Measurements from ENCODE around the gene AURKB.
A peak's percentile ranks its signal among the peaks of the same experiment; 100 is the strongest.
"Not testable (repeated sequence)": the region's sequence is repeated elsewhere in the genome, so short reads cannot be mapped to it uniquely, and the experiment has no call there.

Gene AURKB

DNA sequence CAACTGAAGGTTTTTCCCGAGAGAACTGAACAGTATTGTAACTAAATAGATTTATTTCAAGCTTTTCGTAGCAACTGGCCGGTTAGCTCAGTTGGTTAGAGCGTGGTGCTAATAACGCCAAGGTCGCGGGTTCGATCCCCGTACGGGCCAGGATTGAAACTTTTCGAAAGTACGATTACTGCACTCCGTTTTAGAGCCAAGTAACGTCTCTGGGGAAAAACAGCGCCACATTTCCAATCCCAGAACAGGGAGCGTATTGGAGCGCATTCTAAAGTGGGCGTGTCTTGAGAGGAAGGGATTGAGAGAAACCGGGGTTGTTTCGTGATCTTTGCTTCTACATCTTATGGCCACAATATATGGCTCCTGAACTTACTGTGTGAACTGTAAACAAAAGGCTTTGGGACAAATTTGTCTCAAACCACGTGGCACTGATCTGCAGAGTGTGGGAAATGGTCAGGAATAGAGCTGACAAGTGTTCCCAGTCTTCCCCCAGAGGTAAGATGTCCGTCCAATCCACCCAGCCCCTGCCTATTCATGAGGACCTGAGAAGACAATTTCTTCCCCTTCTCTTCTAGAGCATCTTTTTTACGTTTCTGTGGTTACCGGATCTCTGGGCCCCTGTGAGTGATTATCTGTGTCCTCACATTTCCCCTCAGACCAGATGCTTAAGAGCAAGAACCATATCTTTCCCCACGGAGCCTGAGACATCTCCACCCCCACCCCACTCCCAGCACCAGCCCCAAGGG is 22.7 kb downstream of the AURKB start:
- DNase-seq = peak; percentile 92

DNA sequence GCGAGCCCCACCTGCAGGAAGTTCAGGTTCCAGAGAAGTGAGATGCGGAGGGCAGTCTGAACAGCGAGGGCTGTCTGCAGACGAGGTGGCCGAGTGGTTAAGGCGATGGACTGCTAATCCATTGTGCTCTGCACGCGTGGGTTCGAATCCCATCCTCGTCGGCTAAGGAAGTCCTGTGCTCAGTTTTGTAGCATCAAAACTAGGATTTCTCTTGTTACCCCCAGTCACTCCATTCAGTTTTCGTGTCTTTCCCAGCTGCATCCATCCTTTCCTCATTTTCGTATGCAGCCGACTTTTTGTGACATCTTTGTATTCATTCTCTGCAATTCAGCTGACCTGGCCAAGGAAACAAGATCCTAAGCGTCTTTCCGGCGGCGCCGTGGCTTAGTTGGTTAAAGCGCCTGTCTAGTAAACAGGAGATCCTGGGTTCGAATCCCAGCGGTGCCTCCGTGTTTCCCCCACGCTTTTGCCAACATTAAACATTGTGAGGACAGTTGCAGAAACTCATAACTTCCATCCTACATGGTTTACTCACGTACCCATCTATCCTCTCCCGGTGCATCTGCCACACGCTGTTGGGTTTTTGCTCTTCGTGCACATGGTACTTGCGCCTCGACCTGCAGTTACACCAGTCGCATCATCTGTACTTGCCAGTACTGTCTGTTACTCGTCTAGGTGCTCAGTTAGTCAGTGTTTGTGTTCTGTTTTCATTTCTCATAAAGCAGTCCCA is 23.4 kb downstream of the AURKB start:
- DNase-seq = peak; percentile 91

- no peak for DNase-seq
Observed at GRCh38 chr17:8186446-8186786, 24.0 kb downstream of the AURKB start.

DNA sequence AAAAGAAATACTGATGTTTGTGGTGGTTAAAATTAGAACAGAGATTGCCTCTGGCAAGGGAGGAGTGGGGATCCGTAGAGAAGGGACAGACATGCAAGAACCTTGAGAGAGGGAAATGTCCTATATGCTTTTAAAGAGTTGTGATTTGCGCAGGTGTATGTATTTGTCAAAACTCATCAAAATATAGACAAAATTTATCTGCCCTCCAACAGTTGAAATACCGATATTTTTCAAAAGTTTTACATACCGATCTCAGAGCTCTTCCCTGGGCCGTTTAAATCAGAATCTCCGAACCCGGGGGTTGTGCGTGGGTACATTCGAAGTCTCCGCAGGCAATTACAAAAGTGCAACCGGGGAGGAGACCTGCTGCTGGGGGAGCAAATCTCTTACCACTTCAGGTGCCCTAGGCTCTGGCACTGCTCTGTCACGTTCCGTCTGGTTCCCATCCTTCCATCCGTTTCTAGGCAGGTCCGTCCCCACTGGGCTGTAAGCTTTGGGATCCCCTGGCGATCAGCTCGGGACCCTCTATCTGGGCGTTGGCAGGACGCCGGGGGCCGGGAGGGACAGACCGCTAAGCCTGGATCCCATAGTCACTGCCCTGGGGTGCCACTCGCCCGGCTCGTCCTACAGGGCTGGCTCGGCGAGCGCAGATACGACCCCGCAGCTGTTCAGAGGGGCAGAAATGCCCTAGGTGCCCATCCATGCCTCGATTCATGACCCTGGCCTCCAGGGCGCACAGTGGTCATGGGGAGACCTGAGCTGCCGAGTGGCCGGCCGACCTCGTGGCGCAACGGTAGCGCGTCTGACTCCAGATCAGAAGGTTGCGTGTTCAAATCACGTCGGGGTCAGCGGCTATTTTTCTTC is 24.6 kb downstream of the AURKB start:
- DNase-seq = peak; percentile 72

DNA sequence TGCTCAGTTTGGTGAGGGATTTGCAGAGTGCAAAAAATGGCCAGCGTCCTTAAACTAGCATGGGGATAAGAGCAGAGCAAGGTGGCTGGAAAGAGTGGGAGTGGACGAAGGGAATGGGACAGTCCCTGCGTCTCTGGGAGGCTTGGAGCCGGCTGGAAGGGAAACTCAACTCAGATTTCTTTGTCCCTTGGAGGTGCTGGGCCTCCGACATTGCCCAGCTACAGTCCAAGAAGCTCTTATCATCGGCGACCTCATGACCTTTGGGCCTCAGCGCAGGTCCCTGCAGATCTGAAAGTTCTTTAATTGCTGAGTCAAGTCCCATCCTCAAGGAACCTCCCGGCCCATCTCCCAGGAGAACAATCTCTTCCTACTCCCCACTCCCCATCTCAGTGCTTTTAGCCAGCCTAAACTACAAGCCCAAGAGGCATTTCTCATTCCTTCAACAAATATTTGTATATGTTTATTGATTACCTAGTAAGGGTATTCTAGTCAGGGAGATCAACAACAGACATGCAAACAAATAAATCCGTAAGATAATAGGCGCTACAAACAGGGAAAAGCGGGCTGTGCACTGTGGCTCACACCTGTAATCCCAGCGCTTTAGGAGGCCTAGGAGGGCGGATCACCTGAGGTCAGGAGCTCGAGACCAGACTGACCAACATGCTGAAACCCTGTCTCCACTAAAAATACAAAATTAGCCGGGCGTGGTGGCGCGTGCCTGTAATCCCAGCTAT is 33.2 kb downstream of the AURKB start:
- no peak for DNase-seq

GRCh38 chr17:8176197-8176940 is 34.0 kb downstream of the AURKB start, which contains the start of gene TMEM107:
Gene TMEM107, minus strand, starts transcription at chr17:8176380. Its CDS starts 94 bp downstream, at chr17:8176286.
- DNase-seq = peak; percentile 81

DNA sequence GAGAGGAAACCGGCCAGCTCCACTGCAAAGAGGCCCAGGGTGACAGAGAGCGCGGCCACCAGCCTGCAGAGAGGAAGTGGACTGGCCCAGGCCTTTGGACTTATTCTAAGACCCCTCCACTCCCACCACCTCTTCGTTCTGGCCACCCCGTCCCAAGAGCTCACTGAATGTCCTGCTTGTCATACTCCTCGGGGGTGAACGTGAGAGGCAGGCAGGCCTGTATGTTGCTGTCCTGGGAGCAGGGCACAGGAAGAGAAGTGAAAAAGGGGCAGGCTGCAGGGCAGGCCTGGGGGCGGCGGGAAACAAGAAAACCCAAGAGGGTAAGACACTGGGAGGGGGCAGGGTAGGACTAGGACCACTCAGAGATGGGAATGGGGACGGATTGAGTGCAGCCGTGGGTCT is 34.6 kb downstream of the AURKB start:
- DNase-seq = no peak

DNA sequence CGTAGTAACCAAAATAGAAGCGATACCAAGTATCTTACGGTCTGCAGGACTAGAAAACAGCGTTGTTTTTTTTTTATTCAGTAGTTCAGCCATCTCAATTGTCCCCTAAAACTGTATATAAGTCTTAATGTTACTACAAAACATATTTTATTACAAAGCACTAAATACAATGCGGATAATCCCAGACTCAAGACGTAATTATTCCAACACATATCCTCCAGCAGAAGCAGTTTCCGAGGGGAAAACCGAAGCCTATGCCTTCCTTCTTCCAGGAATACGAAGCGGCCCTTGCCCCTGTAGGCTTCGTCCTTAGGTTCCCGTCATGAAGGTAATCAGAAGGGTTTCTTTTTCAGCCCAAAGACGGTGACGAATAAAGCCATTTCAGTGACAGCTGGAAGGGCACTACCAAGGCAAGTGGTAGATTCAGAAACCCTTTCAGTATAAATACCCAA is 36.5 kb downstream of the AURKB start:
- no peak for DNase-seq

- peak; percentile 85 for DNase-seq
Observed at GRCh38 chr17:8173056-8173870, 37.1 kb downstream of the AURKB start.

DNA sequence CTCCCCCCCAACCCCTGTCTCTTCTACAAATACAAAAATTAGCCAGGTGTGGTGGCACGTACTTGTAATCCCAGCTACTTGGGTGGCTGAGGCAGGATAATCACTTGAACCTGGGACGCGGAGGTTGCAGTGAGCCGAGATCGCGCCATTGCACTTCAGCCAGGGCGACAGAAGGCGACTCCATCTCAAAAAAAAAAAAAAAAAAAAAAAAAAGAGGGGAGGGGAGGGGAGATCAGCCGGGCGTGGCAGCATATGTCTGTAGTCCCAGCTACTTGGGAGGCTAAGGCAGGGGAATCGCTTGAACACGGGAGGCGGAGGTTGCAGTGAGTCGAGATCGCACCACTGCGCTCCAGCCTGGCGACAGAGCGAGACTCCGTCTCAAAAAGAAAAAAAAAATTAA is 40.2 kb downstream of the AURKB start:
- not testable (repeated sequence) for DNase-seq

DNA sequence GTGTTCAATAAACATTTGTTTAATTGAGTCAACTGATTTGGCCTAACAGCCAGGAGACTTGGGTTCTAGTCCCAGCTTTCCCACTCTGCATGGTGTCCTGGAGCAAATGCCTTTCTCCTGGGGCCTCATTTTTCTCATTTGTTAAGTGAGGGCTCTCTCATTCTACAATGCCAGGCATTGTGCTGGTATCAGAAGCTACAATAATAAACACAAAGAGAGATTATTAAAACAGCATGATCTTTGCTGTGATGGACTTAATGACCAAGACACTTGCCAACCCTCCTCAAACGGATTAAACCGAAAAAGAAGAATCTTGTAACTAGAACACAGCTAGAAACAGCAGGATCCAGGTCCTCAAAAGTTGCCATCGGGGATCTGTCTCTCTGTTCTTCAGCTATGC is 42.8 kb downstream of the AURKB start:
- DNase-seq = no peak

DNA sequence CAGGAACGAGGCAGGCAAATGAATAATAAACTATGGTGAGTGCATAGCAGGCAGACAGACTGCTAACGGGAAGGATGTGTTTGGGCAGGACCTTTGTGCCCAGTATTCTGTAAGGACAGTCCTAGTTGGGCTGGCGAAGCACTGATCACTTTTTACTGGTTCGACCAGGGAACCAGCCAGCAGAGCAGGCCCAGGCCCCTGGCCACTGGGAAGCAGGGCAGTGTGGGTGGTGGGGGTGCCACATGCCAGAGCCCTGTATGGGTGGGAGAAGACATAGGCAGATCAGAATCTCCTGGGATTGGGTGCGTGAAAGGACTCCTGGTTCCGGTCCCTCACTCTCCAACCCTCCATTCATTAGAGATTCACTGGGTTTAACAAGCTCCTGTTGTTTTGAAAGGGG is 43.6 kb downstream of the AURKB start:
- no peak for DNase-seq

- DNase-seq = no peak
Observed at GRCh38 chr17:8164815-8165131, 45.6 kb downstream of the AURKB start.

DNA sequence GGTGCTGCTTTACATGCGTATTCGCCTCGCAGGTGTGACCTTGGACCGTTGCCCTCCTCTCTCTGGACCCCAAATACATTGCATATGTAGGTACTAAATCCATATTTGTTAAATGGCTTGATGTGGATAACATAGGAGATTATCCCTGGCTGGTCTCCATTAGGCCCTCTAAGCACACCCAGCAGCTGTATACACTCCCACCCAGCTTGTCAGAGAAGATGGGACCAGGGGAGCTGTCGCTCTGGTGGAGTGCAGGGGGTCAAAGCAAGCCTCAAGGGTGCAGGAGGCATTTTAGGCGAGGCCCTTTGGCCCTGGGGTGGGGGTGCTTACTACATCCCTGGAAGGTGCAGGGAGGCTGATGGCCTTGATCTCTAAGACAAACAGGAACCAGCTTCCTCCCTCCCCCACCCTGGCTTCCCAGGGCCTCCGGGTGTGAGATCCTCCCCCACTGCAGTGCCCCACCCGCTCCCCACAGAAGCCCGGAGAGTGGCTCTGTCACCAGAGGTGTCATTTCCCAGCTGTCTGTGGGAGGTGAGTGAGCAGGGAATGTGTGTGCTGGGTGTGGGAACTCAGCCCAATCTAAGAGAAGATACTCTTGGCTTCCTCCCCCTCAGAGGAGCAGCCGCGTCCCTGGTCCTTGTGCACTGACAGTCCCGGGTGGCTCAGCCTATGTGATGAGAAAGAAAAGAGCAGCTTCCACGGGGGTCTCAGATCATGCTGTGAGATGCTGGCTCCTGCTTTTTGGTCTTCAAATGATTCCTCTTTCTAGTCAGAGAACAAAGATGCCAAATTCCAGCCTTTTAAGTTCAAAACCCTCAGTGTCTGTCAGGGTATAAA is 46.2 kb downstream of the AURKB start:
- DNase-seq = peak; percentile 51

- DNase-seq = peak; percentile 42
Observed at GRCh38 chr17:8162997-8163977, 47.1 kb downstream of the AURKB start.

GRCh38 chr17:8162233-8162996 is 48.0 kb downstream of the AURKB start, which contains the start of gene VAMP2:
Gene VAMP2, minus strand, starts transcription at chr17:8162948. Its CDS starts 69 bp downstream, at chr17:8162879.
- peak; percentile 76 for DNase-seq

- DNase-seq = no peak
Observed at GRCh38 chr17:8161289-8162232, 48.8 kb downstream of the AURKB start.
